Panc1 (cell line): ENCODE results near the gene ESRRA. TPM values are rescaled to one million over a fixed set of nuclear protein-coding genes. Genes with fewer than 3 reads are reported as not detected.

Experiments used
- ATAC-seq: fragments of 200-7000 bp; cut with Tn5 transposase; 2 replicates; pipeline ENCODE4 v1.9.1; 2020; ENCODE audit warnings: mild to moderate bottlenecking, moderate library complexity
- BruUV-seq: library from RNA; stranded (reverse); fragments of 400-500 nt; replicated peaks from 2 replicates; lab custom pipeline; 2021; lab: Mats Ljungman, UMichigan
- CTCF ChIA-PET: fragments of 300-600 bp; sonication (Branson Sonifier 250); formaldehyde crosslinking; loops from one replicate; lab custom pipeline; 2022; ENCODE audit warnings: antibody characterized with exemption; lab: Charles Lee
- POLR2A ChIA-PET: fragments of 300-600 bp; sonication (Branson Sonifier 250); formaldehyde crosslinking; loops from one replicate; lab custom pipeline; 2022; ENCODE audit warnings: antibody characterized with exemption; lab: Charles Lee
- DNase-seq: peaks from one replicate; pipeline ENCODE4 v3.0.0-alpha.2; 2010; ENCODE audit warnings: low read depth, low spot score
- H3K27ac ChIP-seq: 2 replicates; pipeline ENCODE4 v1.5.1; 2011; ENCODE audit warnings: mild to moderate bottlenecking, low read length, inconsistent platforms
- H3K27me3 ChIP-seq: fragments of 200-500 bp; sonication (Bioruptor generic); 2 replicates; pipeline ENCODE4 v1.6.0; 2014; ENCODE audit warnings: low read length, inconsistent platforms; ENCODE audit not compliant: control insufficient read depth, insufficient read depth
- H3K36me3 ChIP-seq: fragments of 200-500 bp; sonication (Bioruptor generic); 2 replicates; pipeline ENCODE4 v1.5.1; 2014; ENCODE audit warnings: inconsistent platforms, mild to moderate bottlenecking, low read length, moderate library complexity; ENCODE audit not compliant: control insufficient read depth, insufficient read depth
- H3K4me1 ChIP-seq: 2 replicates; pipeline ENCODE4 v1.5.1; 2011; ENCODE audit warnings: inconsistent platforms, mild to moderate bottlenecking, low read length, moderate library complexity; ENCODE audit not compliant: control insufficient read depth, insufficient read depth
- H3K4me3 ChIP-seq, 2 experiments: 2 replicates each; pipeline ENCODE4 v1.5.1; 2011 to 2012; ENCODE audit warnings: low read depth in 2 of 2, low read length in 2 of 2, mild to moderate bottlenecking in 2 of 2, inconsistent platforms in 1 of 2, moderate library complexity in 1 of 2
- H3K9me3 ChIP-seq: fragments of 200-500 bp; sonication (Bioruptor generic); 2 replicates; pipeline ENCODE4 v1.5.1; 2014; ENCODE audit warnings: low read depth, mild to moderate bottlenecking, inconsistent platforms, low read length, moderate library complexity; ENCODE audit not compliant: control insufficient read depth, insufficient read depth
- POLR2AphosphoS5 ChIP-seq: IDR thresholded peaks from 2 replicates; pipeline ENCODE4 v1.6.1; 2012; ENCODE audit warnings: mild to moderate bottlenecking, low read depth, low read length, moderate library complexity
- REST ChIP-seq, 2 experiments: IDR thresholded peaks; 2 replicates each; pipeline ENCODE4 v1.6.1; 2011 to 2012; ENCODE audit warnings: low read depth in 2 of 2, control low read depth in 1 of 2, low read length in 1 of 2, mild to moderate bottlenecking in 1 of 2, moderate library complexity in 1 of 2; ENCODE audit not compliant: insufficient read depth in 1 of 2
- SIN3A ChIP-seq: IDR thresholded peaks from 2 replicates; pipeline ENCODE4 v1.6.1; 2012; ENCODE audit warnings: low read depth, mild to moderate bottlenecking, low read length, moderate library complexity, borderline replicate concordance; ENCODE audit not compliant: insufficient read depth
- TCF7L2 ChIP-seq: IDR thresholded peaks from 2 replicates; pipeline ENCODE4 v1.6.1; 2011; ENCODE audit warnings: mild to moderate bottlenecking, low read depth, low read length, inconsistent platforms
- in situ Hi-C: cut with HindIII; loops from 2 replicates; pipeline ENCODE4 v1.10.0; 2016; ENCODE audit warnings: low sequenced_read_pairs, low pct_unique_long_range_greater_than_20kb
- intact Hi-C: fragments of 100-400 bp; cut with micrococcal nuclease; formaldehyde crosslinking; loops from one replicate; pipeline ENCODE4 v1.10.0; 2022; ENCODE audit not compliant: unreplicated experiment
- total RNA-seq: library from RNA; stranded (reverse); gene quantifications from one replicate; pipeline ENCODE4 v1.2.1, GENCODE V29; 2021; ENCODE audit not compliant: unreplicated experiment
- TF ChIP-seq, protein P1 (sequence below): fragments of 450-650 bp; IDR thresholded peaks from 2 replicates; pipeline ENCODE4 v1.5.1; 2017; ENCODE audit warnings: mild to moderate bottlenecking

Gene ESRRA
- total RNA-seq, 1 experiment from 2014 or later: 81.6 TPM

- Histone ChIP-seq H3K4me1 (peaks cover 43% of the 10 kb centered on the region), H3K4me3 (peak within 1 kb of the TSS; percentile 74 to 77), H3K9me3 (no peaks in the 10 kb centered on the region), H3K36me3 (peaks cover 2% of the 10 kb centered on the region; the same call in 1 of the 2 replicates), H3K27ac (peak within 1 kb of the TSS; percentile 100), H3K27me3 (no peaks in the 10 kb centered on the region)
- peak; percentile 89 for ATAC-seq
- peak; percentile 97 for DNase-seq
- TF ChIP-seq REST (IDR thresholded peaks at IDR 0.05; ENCODE audit: insufficient read depth in 1 of 2, low read depth in 2 of 2, low read length in 1 of 2) (0 out of 4 replicates have a peak, but pooled peaks of 1 of the 2 experiments have one; percentile 47), TCF7L2 (peak; percentile 97), SIN3A (0 out of 2 replicates have a peak, but pooled peaks have one; percentile 26), POLR2AphosphoS5 (peak; percentile 87; the same call in 1 of the 2 replicates)
- TF ChIP-seq, protein P1, sequence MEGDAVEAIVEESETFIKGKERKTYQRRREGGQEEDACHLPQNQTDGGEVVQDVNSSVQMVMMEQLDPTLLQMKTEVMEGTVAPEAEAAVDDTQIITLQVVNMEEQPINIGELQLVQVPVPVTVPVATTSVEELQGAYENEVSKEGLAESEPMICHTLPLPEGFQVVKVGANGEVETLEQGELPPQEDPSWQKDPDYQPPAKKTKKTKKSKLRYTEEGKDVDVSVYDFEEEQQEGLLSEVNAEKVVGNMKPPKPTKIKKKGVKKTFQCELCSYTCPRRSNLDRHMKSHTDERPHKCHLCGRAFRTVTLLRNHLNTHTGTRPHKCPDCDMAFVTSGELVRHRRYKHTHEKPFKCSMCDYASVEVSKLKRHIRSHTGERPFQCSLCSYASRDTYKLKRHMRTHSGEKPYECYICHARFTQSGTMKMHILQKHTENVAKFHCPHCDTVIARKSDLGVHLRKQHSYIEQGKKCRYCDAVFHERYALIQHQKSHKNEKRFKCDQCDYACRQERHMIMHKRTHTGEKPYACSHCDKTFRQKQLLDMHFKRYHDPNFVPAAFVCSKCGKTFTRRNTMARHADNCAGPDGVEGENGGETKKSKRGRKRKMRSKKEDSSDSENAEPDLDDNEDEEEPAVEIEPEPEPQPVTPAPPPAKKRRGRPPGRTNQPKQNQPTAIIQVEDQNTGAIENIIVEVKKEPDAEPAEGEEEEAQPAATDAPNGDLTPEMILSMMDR: no peak
- in situ Hi-C loops (no loop called here), intact Hi-C loops (no loop called here)
- ChIA-PET CTCF (interaction anchor here (0.6 to 2.3 kb wide), 16 partner anchors 13 to 76 kb away, joined by 3 to 21 read pairs (median 4); partner anchors contain the start of genes CATSPERZ, FKBP2 and GPR137), POLR2A (interaction anchor here (0.5 to 2.0 kb wide), 12 partner anchors 11 to 48 kb away, joined by 3 to 12 read pairs (median 4); partner anchors contain the start of genes BAD and ESRRA)
- BruUV-seq: no TSS peak
Measured at GRCh38 chr11:64317325-64317960, 12.1 kb downstream of the ESRRA start, which contains the start of gene TRMT112. TRMT112 (minus strand) TSS chr11:64317559; CDS start chr11:64317526, 33 bp downstream.

GRCh38 chr11:64317961-64318765, 12.8 kb downstream of the ESRRA start, which contains the start of gene PRDX5:
PRDX5 (plus strand) TSS chr11:64318121; CDS start chr11:64318216, 95 bp downstream.
- Histone ChIP-seq H3K9me3 (no peaks in the 10 kb centered on the region), H3K4me1 (peaks cover 48% of the 10 kb centered on the region), H3K27me3 (no peaks in the 10 kb centered on the region), H3K27ac (peak within 1 kb of the TSS; percentile 100), H3K36me3 (peaks cover 2% of the 10 kb centered on the region; the same call in 1 of the 2 replicates), H3K4me3 (peak within 1 kb of the TSS; percentile 74 to 77)
- CTCF ChIA-PET: interaction anchor here (0.6 to 2.3 kb wide), 16 partner anchors 12 to 224 kb away, joined by 3 to 21 read pairs (median 4); partner anchors contain the start of genes CATSPERZ and GPR137
- ATAC-seq: peak; percentile 87
- BruUV-seq: no TSS peak
- intact Hi-C loops (loop anchor here (1.0 kb wide), 1 partner anchor 37 kb away; no protein-coding TSS in a partner anchor), in situ Hi-C loops (no loop called here)
- TF ChIP-seq POLR2AphosphoS5: peak; percentile 72; the same call in 1 of the 2 replicates
- peak in 1 of 2 experiments; percentile 75; a peak in 2 of 4 replicates for TF ChIP-seq REST (IDR thresholded peaks at IDR 0.05; ENCODE audit: insufficient read depth in 1 of 2, low read depth in 2 of 2, low read length in 1 of 2)
- TF ChIP-seq, protein P1: no peak; the same call in 1 of the 2 replicates
- TF ChIP-seq SIN3A: peak; percentile 80; the same call in 1 of the 2 replicates
- no peak for DNase-seq
- POLR2A ChIA-PET: interaction anchor here (0.5 to 2.0 kb wide), 15 partner anchors 11 to 84 kb away, joined by 3 to 12 read pairs (median 5); partner anchors contain the start of genes BAD and ESRRA
